ENCODE measurements around the gene SF3A2. TPM values are rescaled to one million over a fixed set of nuclear protein-coding genes. Genes with fewer than 3 reads are reported as not detected.
A peak's percentile ranks its signal among the peaks of the same experiment; 100 is the strongest.

The SF3A2 gene, protein sequence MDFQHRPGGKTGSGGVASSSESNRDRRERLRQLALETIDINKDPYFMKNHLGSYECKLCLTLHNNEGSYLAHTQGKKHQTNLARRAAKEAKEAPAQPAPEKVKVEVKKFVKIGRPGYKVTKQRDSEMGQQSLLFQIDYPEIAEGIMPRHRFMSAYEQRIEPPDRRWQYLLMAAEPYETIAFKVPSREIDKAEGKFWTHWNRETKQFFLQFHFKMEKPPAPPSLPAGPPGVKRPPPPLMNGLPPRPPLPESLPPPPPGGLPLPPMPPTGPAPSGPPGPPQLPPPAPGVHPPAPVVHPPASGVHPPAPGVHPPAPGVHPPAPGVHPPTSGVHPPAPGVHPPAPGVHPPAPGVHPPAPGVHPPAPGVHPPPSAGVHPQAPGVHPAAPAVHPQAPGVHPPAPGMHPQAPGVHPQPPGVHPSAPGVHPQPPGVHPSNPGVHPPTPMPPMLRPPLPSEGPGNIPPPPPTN
- total RNA-seq (ENCODE audit: low replicate concordance), result 95.5 and 129 TPM in 2 replicates
- long read RNA-seq, result 0 reads

DNA sequence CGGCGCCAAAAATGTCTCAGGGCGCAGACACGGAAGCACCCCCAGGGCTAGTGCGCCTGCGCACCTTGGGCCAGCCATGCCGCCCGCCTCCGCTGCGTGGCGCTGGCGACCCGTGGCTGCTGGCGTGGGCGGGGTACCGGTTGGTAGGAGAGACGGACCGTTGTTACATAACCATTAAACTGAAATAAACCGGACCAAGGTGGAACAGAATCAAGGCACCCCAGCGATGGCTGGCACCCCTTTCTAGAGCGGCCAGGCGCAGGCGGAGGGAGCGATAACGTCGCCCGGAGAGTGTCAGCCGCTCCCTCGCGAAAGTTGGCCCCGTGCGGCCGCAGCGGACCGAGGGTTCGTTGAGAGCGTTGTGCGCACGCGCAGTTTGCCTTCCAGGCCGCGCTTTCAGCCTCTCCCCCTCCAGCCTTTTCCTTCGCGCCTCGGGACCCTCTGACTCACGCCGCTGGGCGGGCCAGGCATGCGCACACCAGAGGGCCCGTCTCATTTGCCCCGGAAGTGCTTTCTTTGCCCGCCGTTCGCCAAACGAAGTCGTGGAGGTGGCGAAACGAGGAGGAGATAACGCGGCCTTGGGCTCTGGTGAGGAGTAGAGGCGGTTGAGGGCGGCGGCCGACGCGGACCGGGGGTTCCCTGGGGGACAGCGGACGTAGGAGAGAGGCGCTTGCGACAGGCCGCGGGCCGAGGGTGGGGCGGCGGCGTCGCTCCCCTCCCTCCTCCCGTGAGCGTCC, at the start of gene SF3A2, which contains the start of gene PLEKHJ1:
SF3A2 (plus strand) TSS at position 511 of the 737 bp plus-strand sequence. CDS start 6,595 bp downstream, outside the sequence.
PLEKHJ1 (minus strand) TSS at position 16 of the 737 bp plus-strand sequence. CDS start 81 bp downstream, outside the sequence.
- H3K4me3 Mint-ChIP-seq, result peak within 1 kb of the TSS; percentile 100
- TF ChIP-seq, protein P1, sequence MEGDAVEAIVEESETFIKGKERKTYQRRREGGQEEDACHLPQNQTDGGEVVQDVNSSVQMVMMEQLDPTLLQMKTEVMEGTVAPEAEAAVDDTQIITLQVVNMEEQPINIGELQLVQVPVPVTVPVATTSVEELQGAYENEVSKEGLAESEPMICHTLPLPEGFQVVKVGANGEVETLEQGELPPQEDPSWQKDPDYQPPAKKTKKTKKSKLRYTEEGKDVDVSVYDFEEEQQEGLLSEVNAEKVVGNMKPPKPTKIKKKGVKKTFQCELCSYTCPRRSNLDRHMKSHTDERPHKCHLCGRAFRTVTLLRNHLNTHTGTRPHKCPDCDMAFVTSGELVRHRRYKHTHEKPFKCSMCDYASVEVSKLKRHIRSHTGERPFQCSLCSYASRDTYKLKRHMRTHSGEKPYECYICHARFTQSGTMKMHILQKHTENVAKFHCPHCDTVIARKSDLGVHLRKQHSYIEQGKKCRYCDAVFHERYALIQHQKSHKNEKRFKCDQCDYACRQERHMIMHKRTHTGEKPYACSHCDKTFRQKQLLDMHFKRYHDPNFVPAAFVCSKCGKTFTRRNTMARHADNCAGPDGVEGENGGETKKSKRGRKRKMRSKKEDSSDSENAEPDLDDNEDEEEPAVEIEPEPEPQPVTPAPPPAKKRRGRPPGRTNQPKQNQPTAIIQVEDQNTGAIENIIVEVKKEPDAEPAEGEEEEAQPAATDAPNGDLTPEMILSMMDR (conservative IDR thresholded peaks at IDR 0.05), result peak; percentile 95
- no peaks in the 10 kb centered on the region for H3K9me3 Mint-ChIP-seq
- DNase-seq (ENCODE audit: extremely low spot score, unreplicated experiment), result peak; percentile 99
- peaks cover 5% of the 10 kb centered on the region for H3K27me3 Mint-ChIP-seq
- peaks cover 11% of the 10 kb centered on the region for H3K36me3 Mint-ChIP-seq
- peak within 1 kb of the TSS; percentile 99 for H3K27ac Mint-ChIP-seq
- H3K4me1 Mint-ChIP-seq (ENCODE audit: unreplicated experiment), result peaks cover 40% of the 10 kb centered on the region

DNA sequence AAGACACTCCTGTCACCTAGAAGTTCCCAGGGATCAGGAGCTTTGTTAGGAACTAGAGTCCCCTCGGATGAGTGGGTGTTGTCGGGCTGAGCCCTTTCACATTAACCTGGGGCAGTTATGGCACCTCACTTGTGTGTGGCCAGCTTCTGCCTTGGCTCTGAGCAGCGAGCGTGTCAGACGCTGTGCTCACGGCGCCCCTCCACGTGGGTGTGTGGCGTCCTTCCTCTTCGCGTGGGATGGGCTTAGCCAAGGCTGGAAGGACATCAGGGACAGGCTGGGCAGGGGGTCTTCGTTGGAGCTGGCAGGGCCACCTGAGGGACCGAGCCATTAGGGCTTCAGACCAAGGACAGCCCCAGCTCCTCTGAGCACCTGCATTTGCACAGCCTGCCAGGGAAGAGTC, 49.5 kb upstream of the SF3A2 start:
- H3K27ac Mint-ChIP-seq, result peak overlapping the region; percentile 46

DNA sequence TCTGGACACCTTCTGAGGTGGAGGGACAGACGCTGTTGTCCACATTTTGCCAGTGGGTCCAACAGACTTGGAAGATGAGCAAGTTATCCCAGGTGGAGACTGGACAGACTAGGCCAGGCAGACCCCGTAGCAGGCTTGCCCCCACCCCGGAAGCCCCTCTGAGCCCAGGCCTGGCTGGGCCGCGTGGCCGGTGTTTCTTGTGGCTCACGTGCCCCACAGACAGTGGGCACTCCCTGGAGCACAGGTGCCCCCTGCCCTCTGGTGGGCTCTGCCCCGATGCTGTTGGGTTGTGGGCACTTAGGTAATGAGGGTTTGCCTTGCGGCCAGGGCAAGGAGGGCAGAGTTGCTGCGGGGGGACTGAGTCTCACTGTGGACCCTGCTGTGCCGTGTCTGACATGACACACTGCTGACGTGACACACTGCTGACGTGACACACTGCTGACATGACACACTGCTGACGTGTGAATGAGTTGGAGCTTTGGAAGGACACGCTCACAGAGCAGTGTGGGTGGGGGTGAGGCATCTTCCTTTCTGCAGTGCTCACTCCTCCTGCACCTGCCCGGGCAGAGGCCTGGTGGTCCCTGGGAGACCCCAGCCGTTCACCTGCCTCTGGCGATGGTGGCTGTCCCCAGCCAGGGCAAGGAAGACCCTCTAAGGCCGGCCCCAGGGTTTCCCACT, 47.8 kb upstream of the SF3A2 start:
- peaks cover 12% of the 10 kb centered on the region for H3K36me3 Mint-ChIP-seq
- no peak overlapping the region for H3K4me3 Mint-ChIP-seq
- no peaks in the 10 kb centered on the region for H3K9me3 Mint-ChIP-seq
- peaks cover 12% of the 10 kb centered on the region for H3K4me1 Mint-ChIP-seq (ENCODE audit: unreplicated experiment)
- no peak for DNase-seq (ENCODE audit: extremely low spot score, unreplicated experiment)
- TF ChIP-seq, protein P1 (conservative IDR thresholded peaks at IDR 0.05), result no peak
- H3K27me3 Mint-ChIP-seq, result no peaks in the 10 kb centered on the region
- H3K27ac Mint-ChIP-seq, result no peak overlapping the region

More for the DNA sequence above, 49.5 kb upstream of the SF3A2 start:
- TF ChIP-seq, protein P1 (conservative IDR thresholded peaks at IDR 0.05), result no peak
- Mint-ChIP-seq H3K4me1 (ENCODE audit: unreplicated experiment) (peaks cover 12% of the 10 kb centered on the region), H3K9me3 (no peaks in the 10 kb centered on the region), H3K36me3 (peaks cover 5% of the 10 kb centered on the region), H3K27me3 (no peaks in the 10 kb centered on the region), H3K4me3 (peak overlapping the region; percentile 39)
- DNase-seq (ENCODE audit: extremely low spot score, unreplicated experiment), result no peak

DNA sequence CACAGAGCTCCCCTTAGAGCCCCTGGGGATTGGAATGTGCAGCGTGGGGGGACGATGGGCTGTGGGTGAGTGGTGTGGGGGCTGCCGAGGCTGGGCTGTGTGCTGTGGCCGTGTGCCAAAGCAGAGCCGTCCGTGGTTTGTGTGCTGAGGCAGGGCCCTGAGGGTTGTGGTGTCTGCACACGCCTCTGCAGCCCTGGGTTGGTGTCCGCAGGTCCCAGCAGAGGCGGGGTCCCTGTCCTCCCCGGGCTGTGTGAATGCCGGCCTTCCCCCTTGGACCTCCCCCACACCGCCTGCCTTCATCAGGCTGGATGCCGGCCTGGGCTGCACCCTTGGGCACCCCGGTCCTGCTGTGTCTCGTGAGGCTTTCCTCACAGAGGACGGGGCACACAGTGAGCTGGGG, 46.7 kb upstream of the SF3A2 start:
- DNase-seq (ENCODE audit: extremely low spot score, unreplicated experiment), result no peak
- no peaks in the 10 kb centered on the region for H3K9me3 Mint-ChIP-seq
- no peaks in the 10 kb centered on the region for H3K27me3 Mint-ChIP-seq
- TF ChIP-seq, protein P1 (conservative IDR thresholded peaks at IDR 0.05), result no peak
- H3K36me3 Mint-ChIP-seq, result peaks cover 12% of the 10 kb centered on the region
- no peak overlapping the region for H3K4me3 Mint-ChIP-seq
- peaks cover 12% of the 10 kb centered on the region for H3K4me1 Mint-ChIP-seq (ENCODE audit: unreplicated experiment)
- no peak overlapping the region for H3K27ac Mint-ChIP-seq

DNA sequence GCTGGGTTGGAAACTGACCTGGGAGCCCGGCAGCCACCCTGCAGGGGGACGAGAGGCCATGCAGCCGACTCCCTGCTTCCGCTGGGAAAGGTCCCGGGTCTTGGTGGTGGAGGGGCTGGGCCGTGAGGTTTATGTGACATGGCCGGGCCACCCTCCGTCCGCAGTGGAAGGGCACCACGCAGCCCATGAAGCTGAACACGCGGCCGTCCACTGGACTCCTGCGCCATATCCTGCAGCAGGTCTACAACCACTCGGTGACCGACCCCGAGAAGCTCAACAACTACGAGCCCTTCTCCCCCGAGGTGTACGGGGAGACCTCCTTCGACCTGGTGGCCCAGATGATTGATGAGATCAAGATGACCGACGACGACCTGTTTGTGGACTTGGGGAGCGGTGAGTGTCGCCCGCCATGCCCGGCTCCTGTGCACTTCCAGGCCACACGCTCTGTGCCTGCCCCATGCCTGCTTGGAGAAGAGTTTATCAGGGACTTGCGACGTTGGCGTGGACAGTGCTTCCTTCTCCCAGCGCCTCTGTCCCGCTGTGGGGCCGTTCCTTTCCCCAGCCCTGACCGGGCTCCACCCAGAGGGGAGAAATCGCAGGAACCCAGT, 45.7 kb upstream of the SF3A2 start:
- no peaks in the 10 kb centered on the region for H3K9me3 Mint-ChIP-seq
- no peaks in the 10 kb centered on the region for H3K27me3 Mint-ChIP-seq
- H3K36me3 Mint-ChIP-seq, result peaks cover 8% of the 10 kb centered on the region
- no peak for DNase-seq (ENCODE audit: extremely low spot score, unreplicated experiment)
- peaks cover 8% of the 10 kb centered on the region for H3K4me1 Mint-ChIP-seq (ENCODE audit: unreplicated experiment)
- H3K27ac Mint-ChIP-seq, result no peak overlapping the region
- TF ChIP-seq, protein P1 (conservative IDR thresholded peaks at IDR 0.05), result no peak
- H3K4me3 Mint-ChIP-seq, result no peak overlapping the region

Data from type B pancreatic cell (in vitro differentiated cells).